ENCODE measurements around the gene FAM124B. TPM values are rescaled to one million over a fixed set of nuclear protein-coding genes. Genes with fewer than 3 reads are reported as not detected.
"Not testable (repeated sequence)": the region's sequence is repeated elsewhere in the genome, so short reads cannot be mapped to it uniquely, and the experiment has no call there.

FAM124B gene
- total RNA-seq, 4 donors from 2014 or later = 1.4 to 17.0 (median 3.5) TPM

GRCh38 chr2:224395620-224396390 is 6.1 kb downstream of the FAM124B start:
- no peak for TF ChIP-seq CTCF (IDR thresholded peaks at IDR 0.05)
- ATAC-seq (ENCODE audit: low FRiP score) (no peak), DNase-seq (ENCODE audit: low spot score) (no peak)

GRCh38 chr2:224393157-224393872 is 8.6 kb downstream of the FAM124B start:
- TF ChIP-seq CTCF (IDR thresholded peaks at IDR 0.05) = no peak
- no peak for DNase-seq (ENCODE audit: low spot score)
- no peak for ATAC-seq (ENCODE audit: low FRiP score)

GRCh38 chr2:224392545-224392944 is 9.4 kb downstream of the FAM124B start:
- no peak for ATAC-seq (ENCODE audit: low FRiP score)
- DNase-seq (ENCODE audit: low spot score) = no peak
- TF ChIP-seq CTCF (IDR thresholded peaks at IDR 0.05) = no peak

GRCh38 chr2:224389317-224389716 is 12.6 kb downstream of the FAM124B start:
- ATAC-seq (ENCODE audit: low FRiP score) (no peak), DNase-seq (ENCODE audit: low spot score) (no peak)
- no peak for TF ChIP-seq CTCF (IDR thresholded peaks at IDR 0.05)

GRCh38 chr2:224386876-224387275 is 15.0 kb downstream of the FAM124B start:
- ATAC-seq (ENCODE audit: low FRiP score) (no peak), DNase-seq (ENCODE audit: low spot score) (no peak)
- TF ChIP-seq CTCF (IDR thresholded peaks at IDR 0.05) = no peak

GRCh38 chr2:224382973-224383555 is 18.8 kb downstream of the FAM124B start:
- no peak for DNase-seq (ENCODE audit: low spot score)
- TF ChIP-seq CTCF (IDR thresholded peaks at IDR 0.05) = no peak
- ATAC-seq (ENCODE audit: low FRiP score) = no peak

GRCh38 chr2:224382280-224382647 is 19.6 kb downstream of the FAM124B start:
- ATAC-seq (ENCODE audit: low FRiP score); DNase-seq (ENCODE audit: low spot score): not testable (repeated sequence)
